ENCODE results near the gene SV2A. TPM values are rescaled to one million over a fixed set of nuclear protein-coding genes. Genes with fewer than 3 reads are reported as not detected.

SV2A gene
- total RNA-seq, 1 donor from 2014 or later: 1.3 TPM

Other genes with a start within 250 kb of the SV2A start
- not detected in 2 replicates for gene FCGR1A, start 135.2 kb downstream of the SV2A start, total RNA-seq
- gene BOLA1, start 18.3 kb downstream of the SV2A start, total RNA-seq: 6.0 and 8.1 TPM in 2 replicates
- gene SF3B4, start 10.0 kb upstream of the SV2A start, total RNA-seq: 8.7 and 12.5 TPM in 2 replicates
- 0.25 and 0.64 TPM in 2 replicates for gene MTMR11, start 19.0 kb upstream of the SV2A start, total RNA-seq
- 8.7 and 9.6 TPM in 2 replicates for gene OTUD7B, start 92.9 kb upstream of the SV2A start, total RNA-seq
- gene VPS45, start 149.9 kb upstream of the SV2A start, total RNA-seq: 18.9 and 22.6 TPM in 2 replicates
- gene PLEKHO1, start 232.1 kb upstream of the SV2A start, total RNA-seq: 37.9 and 56.5 TPM in 2 replicates